GM21619 (cell line): ENCODE measurements around the gene FMNL2.
"Not testable (repeated sequence)": the region's sequence is repeated elsewhere in the genome, so short reads cannot be mapped to it uniquely, and the experiment has no call there.

Experiments
- ATAC-seq: cut with Tn5 transposase; IDR thresholded peaks from one replicate; pipeline ENCODE4 v1.9.1; 2021; ENCODE audit not compliant: unreplicated experiment

The FMNL2 gene

DNA sequence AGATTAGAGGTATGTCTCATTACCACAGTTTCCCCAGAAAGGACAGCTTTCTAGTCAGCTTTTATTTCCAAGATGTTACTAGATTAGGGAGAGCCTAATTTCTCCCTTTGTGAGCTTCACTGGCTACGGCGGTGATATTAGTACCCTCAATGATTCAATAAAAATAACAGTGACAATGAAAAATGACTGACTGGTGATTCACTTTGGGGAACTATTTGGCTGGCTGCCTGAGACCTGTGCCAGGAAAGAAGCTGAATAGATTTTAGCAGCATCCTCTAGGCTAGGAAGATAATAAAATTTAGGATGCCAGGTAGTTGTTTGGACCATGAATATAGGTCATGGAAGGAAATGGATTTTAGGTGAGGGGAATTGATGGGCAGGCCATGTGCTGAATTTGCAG, 178.7 kb downstream of the FMNL2 start:
- no peak for ATAC-seq

DNA sequence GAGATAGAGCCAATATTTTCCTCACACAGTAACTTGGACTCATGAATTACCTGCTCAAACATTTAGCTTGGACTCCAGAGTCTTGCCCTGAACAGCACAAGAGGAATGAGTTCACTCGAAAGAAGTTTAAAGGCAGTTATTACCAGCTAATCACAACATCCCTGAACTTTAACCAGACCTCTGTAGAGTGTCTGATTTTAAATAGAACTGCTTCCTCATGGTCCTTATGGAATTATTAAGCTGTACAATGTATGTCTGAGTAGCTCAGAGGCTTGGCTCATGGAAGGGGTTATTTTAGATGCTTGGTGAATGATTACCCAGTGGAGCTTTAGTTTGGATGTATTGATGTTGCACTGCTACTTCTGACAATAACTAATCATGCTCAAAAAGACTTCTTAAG, 183.1 kb downstream of the FMNL2 start:
- no peak for ATAC-seq

DNA sequence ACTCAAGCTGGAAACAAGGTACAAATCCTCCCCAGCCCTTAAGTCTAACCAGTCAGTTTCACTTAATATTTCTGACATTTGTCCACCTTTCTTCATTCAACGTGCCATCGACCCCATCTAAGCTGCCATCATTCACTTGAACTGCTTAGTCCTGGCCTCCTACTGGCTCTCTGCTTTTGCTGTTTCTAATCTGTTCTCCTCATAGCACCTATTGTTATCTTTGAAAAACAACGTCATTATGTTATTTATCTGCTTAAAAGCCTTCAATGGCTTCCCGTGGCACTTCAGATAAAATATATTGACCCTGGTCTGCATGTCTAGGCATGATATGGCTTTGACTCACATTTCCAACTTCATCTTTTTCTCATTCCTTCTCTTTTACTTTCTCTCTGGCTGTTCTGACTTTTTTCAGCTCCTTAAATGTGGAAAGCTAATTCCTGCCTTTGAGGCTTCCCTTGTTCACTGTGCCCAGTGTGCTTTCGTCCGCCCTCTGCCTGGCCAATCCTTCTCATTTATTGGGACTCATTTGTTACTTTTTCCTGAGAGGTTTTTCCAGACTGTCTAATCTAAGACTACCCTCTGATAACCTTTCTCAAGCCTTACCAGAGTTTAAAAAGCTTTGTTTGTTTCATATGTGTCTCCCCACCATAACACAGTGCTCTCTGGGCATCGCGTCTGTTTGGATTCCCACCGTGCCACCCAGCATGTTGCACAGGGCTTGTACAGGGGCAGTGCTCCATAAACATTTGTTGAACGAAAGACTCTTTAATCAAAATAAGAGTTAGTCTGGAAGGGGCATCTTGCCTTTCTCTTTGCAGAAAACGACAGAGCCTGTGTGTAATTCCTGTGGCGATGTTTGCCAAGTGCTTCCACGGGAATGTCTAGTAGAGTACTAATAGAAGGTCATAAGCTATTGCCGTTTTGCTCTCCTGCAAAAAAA, 183.9 kb downstream of the FMNL2 start:
- no peak for ATAC-seq

DNA sequence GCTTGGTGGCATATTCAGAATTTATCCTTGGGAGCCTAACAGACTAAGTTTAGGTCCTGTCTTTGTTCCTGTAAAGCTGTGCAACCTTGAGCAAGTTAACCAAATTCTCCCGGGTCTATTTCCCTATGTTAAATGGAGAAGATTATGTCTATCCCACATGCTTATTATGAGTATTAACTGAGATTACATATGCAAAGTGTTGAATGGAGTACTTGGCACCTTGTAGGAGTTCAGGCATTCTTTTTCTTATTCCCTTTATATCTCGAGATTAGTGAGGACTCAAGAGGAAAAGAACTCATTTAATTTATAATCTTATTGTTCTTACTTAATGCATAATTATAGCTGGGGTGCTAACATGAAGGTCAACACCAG, 184.6 kb downstream of the FMNL2 start:
- ATAC-seq = no peak

DNA sequence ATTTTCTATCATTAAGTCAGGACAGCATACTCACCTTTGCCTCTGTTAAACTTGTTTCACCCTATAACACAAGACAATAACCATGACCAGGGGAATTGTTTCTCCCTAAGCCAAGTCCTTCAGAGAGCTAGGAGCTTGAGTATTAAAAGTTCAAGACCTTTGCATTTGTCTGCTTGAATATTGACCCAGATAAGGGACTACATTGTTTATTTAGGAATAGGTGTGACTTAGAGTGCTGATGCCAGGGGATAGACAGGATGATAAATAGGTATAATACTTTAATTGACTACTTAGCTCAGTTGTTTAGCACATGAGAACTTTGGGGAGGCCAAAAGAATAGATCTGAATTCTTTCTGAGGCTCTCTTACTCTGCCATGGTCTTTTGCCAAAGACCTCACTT, 185.8 kb downstream of the FMNL2 start:
- ATAC-seq = no peak

DNA sequence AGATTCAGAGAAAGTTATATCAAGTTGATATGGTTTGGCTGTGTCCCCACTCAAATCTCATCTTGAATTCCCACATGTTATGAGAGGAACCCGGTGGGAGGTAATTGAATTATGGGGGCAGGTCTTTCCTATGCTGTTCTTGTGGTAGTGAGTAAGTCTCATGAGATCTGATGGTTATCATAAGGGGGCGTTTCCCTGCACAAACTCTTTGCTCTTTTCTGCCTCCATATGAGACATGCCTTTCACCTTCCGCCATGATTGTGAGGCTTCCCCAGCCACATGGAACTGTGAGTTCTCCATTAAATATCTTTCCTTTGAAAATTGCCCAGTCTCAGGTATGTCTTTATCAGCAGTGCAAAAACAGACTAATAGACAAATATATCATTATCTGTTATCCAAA, 187.5 kb downstream of the FMNL2 start:
- ATAC-seq = not testable (repeated sequence)

DNA sequence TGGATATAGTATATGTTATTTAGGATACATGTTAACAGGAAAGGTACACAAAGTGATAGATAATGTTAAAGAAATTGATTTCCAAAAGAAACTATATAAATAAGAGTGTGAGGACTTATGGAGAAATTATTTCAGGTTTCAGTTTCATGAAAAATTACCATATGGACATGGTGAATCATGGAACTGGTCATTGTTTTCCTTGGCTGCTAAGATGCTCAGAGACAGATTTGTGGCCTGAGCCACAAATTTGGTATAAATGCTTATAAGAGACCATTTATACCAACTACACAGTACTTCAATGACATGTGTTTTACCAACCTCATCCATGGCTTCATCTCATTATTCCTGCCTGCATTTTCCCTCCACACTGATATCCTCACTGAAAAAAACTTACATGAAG, 188.1 kb downstream of the FMNL2 start:
- ATAC-seq = no peak

DNA sequence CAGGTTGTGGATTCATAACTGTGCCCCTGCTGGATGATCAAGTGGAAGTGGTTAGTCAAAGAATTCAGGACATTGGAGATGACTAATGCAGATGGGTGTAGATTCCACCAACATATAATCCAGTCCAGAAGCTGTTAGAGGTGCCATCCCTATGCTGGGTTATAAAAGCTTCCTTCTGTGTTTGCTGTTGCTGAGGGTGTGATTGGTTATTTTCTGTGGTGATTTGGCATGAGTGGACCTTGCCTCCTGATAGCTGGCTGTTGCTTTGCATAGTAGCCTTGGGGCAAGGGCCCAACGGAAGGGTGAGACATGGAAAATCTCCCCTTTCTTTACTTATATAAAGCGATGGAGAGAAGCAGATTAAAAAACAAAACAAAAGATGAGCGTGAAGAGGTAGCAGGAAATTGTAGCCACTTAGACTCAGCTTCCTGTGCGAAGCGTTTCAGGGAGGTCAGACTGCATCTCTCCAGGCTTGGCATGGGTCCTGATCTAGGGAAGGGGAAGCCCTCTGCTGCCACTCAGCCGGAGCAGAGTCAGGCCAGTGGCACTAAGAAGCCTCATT, 190.4 kb downstream of the FMNL2 start:
- no peak for ATAC-seq

DNA sequence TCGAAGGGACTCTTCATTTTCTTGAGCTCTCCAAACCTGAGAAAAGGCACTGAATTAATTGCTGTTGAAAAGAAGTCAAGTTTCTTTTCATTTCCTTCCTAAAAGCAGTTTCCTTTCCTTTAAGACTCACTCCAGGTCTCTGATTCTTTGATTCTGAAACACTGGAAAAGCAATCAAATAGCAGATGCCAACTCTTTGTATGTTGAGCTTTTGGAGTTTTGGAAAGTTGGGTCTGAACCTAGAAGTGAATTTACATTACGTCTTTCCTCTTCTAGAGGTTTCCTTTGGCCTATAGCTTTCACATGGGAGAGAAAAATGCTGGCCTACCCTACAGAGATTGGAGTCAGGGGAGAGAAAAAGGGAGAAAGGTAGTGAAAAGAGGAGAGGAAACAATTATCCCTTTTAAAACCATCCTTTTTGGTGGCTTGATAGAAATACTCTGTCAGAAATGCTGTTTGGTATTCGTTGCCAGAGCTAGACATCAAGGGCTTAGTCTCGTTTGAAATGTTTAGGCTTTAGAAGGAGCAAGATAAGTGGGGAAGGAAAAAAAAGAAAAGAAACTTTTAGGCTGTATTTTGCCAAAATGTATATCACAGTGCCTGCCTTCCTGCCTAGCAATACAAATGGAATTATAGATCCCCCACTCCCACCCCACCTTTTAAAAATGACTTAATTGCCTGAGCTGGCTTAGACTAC, 194.6 kb downstream of the FMNL2 start:
- ATAC-seq = no peak

DNA sequence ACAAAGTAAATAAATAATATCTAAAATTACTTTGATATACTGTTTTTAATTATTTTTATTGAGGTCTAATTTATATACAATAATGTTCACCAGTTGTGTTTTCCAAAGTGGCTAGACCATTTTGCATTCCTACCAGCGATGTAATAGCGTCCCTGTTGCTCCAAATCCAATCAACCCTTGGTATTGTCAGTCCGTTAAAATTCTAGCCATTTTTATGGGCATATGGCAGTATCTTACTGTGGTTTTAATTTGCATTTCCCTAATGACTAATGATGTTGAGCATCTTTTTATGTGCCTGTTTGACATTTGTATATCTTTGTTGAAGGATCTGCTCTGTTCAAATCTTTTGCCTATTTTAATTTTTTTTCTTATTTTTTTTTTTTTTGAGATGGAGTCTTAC, 197.3 kb downstream of the FMNL2 start:
- ATAC-seq = no peak

DNA sequence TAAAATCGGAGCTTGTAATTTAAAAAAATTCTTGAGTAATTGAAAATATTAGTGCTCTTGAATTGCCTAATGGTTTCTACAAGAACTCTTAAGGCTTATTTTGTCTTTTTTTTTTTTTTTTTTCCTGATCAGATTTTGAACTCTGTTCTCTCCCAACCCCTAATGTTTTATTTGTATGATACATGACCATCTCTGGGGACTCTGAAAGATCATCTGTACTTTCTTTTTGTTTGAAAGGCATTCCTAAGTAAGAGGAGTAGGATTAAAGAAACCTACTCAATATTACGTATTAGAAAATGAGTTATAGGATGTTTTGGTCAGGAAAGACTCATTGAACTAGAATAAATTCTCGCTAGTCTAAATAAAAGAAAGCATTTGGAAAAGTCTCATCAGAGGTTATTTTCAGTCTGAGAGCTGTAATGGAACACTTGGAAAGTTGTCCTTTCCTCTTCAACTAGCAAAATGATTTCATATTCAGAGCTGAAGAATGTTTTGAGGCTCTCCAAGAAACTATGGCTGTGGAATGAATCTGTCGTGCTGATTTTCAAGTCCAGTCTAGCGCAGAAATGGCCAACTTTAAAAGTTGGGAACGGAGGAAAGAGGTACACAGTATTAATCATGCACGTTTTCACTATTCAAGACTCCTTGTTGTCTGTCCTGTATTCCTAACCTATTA, 199.6 kb downstream of the FMNL2 start:
- ATAC-seq = no peak

DNA sequence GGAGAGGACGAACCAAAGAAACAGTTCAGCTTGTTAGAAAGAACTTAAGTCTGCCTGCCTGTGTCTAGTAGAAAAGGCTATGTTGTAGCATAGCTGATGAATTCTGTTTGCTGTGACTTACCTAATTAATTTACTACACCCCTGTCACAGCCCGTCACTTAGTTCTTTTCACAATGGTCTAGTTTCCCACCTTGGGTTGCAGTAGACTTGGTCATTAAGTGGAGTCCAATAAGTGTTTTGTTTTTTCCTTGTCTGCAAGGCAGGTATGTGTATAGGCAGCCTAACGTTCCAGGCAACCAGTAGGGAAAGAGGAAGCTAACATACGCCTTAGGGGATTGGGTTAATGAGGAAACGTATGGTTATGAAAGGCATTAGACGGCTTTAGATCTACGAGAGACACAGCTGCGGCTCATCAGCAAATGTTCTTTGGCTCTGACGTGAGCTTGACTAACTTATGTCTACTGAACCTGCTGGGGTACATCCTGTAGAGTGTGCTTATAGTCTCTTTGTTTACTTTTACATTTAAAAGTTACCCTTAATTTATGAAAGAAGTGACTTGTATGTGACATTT, 202.2 kb downstream of the FMNL2 start:
- no peak for ATAC-seq

DNA sequence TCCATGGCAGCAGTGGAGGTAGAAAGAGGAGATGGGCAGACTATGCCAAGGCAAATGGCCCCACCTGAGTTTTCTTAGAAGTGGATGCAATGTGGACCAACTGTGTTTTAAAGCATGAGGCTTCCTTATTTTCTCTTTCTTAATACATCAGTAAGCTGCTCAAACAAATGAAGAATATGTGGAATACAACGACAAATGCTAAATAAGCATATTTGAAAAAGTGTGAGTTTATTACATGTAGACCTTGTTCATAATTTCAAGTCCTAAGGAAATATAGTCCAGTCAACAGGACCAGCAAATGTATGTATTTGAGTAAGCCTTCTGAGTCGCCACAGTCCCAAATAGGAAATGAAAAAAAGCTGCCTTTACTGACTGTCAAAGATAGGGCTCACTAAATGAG, 204.4 kb downstream of the FMNL2 start:
- ATAC-seq = no peak

DNA sequence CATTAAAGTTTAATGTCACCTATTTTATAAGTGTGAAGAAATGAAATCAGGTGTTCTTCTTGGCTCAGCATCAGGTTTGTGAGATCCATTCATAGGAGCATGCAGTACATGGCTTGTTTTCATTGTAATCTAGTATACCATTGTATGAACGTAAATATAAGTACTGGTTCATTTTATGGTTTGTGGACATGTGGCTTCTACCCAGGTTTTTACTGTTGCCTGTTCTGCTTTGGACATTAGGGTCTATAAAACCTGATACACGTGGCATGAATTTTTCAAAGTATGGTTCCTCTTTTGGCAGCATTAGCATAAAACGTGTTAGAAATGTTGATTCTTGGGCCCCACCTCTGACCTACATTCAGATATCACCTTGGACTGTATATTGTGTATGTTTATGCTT, 206.7 kb downstream of the FMNL2 start:
- ATAC-seq = no peak

DNA sequence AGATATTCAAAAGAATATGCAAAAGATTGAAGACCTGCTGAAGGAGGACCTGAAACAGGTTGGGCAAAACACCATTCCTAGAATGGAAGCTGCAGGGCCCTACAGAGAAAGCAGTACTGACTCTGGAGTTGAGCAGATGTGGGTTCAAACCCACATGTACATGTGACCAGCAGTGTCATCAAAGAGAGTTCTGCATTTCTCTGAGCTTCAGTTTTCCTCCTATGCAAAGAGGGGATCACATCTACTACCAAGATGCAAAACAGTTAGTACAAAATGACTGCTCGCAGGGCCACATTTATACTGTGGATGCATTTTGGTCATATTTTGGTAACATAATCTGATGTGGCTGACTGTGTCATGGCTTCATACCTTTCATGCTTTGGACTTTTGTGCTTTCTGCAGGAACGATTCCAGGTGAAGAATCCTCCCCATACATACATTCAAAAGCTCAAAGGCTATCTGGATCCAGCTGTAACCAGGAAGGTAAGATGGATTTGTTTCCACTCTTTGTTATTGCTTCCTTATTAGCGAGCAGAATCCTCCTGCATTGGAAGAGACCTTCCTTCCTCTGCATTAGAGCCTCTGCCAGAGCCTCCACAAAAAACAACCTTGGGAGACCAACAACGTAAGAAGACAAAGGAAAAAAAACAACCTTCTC, 207.5 kb downstream of the FMNL2 start:
- no peak for ATAC-seq

DNA sequence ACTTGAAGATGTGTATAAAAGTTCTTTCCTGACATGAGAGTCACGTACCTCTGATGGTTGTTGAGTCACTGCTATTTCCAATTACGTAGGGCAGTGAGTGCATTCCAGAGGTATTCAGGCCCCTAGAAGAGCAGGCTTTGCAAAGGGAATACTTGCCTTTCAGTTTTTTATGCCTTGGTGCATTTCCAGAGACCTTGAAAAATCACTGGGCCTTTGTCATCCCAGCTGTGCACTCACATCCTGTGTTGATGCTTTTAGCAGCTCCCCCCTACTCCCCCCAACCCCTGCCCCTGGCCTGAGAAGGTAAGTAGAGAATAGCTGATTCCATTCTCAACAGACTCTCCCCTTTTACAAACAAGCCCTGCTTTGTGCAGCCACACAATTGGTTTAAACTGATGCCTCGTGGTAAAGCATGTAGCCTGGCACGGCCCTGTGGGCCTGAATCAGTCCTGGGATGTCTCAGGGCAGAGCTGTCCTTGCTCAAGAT, 208.1 kb downstream of the FMNL2 start:
- ATAC-seq = no peak

DNA sequence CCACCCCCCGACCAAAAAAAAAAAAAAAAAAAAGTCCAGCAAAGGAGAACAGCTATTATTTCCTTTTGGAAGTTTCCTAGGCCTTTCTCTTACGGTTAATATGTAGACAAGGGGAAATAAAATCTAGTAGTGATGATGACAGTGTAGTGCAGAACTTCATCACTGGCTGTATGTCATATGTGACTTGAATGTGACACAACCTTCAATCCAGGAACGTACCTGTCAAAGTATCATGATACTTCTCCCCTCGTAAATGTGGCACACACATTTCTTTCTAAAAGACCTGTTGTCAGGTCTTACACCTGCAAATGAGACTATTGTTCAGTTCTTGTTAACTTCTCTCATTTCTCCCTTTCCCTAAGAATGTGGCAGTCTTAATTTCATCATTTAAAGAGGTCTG, 208.7 kb downstream of the FMNL2 start:
- ATAC-seq = no peak

DNA sequence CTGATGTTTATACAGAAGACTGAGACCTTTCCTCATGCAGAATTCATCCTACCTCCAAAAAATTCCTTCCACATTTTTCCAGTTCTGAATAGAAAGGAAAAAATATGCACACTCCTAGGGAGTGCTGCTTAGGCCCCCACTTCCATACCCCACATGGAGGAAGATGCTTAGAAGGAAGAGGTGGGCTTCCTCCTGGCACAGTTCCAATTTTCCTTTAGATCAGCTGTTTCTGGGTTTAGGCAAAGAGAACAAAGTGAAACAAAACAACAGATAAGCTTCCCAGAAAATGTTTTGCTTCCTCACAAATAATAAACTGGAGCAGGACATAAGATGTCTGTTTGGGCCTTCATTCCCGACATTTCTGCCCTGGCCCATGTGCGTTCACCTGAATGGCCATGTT, 209.7 kb downstream of the FMNL2 start:
- no peak for ATAC-seq

DNA sequence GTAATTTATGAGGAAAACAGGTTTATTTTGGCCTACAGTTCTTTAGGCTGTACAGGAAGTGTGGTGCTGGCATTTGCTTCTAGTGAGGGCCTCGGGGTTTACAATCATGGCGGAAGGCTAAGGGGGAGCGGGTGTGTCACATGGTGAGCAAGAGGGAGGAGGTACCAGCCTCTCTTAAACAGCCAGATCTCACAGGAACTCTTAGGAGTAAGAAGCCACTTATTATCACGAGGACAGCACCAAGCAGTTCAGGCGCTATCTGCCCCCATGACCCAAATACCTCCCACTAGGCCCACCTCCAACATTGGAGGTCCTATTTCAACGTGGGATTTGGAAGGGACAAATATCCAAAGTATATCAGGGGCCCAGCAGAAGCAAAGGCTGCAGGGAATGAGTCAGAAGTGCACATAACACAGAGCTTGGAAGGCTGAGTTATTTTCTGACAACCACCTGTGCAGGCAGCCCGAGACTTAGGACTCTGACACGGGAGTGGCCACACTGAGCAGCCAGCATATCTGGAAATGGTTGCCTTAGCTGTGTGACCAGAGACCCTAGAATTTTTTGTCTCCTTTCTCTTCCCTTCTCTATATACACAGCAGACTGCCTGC, 211.4 kb downstream of the FMNL2 start:
- no peak for ATAC-seq
